NCI-H128 (cell line): ENCODE results near the gene HEPN1.

ENCODE experiments used
- DNase-seq: peaks from one replicate; lab custom pipeline; 2025; ENCODE audit not compliant: unreplicated experiment; lab: John Stamatoyannopoulos, UW

The HEPN1 gene

DNA sequence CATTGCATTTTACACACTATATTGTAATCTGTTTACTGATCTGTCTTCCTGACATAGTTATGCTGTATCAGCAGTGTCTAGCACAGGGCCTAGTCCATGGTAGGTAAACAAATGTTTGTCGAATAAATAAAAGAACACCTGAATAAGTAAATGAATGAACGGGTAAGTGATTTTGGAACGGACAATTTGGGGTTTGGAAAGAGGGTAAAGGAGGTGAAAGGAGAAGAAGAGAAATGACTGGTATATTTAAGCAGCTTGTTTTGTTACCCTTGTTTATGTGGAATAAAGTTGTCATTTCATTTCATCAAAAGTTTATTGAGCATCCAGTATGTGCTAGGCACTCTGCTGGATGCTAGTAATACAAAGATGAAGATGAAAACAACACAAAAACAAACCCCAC, at the start of gene HEPN1:
HEPN1 (plus strand) TSS at position 301 of the 400 bp plus-strand sequence.
- no peak for DNase-seq

DNA sequence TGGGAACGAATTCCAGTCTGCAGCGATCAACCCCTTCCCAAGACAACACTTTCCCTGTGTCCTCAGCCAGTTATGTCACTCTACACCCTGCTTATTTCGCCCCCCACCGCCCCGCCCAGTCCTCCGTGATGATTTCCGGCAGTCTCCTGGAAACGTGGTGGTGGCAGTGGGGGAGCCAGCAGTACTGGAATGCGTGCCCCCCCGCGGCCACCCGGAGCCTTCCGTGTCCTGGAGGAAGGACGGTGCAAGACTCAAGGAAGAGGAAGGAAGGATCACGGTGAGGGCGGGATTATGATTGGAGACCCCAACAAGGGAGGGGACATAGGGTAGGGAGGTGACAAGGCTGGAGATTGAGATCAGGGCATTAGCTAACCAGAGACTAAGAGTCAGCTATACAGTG, 49.7 kb upstream of the HEPN1 start:
- no peak for DNase-seq

DNA sequence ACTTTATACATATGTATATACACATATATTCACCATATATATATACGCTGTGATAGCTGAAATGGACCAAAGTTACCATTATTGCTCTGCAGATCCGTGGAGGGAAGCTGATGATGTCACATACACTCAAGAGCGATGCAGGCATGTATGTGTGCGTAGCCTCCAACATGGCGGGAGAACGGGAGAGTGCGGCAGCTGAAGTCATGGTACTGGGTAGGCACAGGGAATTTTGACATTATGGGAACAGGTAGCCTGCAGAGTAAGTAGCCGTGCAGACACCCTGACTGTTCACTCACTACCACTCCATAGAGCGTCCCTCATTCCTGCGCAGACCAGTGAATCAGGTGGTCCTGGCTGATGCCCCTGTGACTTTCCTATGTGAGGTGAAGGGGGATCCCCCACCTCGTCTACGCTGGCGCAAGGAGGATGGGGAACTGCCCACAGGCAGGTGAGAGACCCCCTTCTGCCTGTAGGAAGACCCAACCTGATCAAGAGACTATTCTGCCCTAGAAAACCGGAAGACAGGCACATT, 49.1 kb upstream of the HEPN1 start:
- no peak for DNase-seq

- no peak for DNase-seq
Observed at GRCh38 chr11:124870430-124870829, 48.6 kb upstream of the HEPN1 start.

DNA sequence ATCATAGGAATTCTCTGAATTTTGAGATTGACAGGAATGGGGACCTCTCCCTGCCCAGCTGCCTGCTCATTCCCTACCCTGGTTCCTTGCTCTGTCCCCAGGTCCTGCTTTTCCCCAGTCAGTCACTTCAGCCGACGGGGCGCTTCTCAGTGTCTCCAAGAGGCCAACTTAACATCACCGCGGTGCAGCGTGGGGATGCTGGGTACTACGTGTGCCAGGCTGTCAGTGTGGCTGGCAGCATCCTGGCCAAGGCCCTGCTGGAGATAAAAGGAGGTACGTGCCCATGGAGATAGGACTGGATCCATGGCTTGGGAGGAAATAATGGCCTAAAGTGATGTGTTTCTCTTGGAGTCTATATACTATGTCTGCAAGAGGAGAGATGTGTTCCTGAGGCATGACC, 46.8 kb upstream of the HEPN1 start:
- no peak for DNase-seq

DNA sequence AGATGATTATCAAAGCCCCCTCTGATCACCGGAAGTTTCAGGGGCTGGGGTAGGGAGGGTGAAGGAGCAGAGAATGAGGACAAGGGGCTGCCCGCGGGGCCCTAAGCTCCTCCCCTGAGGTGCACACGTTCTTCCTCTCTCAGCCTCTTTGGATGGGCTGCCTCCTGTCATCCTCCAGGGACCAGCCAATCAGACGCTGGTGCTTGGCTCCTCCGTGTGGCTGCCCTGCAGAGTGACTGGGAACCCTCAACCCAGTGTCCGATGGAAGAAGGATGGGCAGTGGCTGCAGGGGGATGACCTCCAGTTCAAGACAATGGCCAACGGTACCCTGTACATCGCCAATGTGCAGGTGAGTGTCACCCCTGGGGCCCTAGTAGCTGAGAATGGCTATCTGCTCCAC, 46.3 kb upstream of the HEPN1 start:
- DNase-seq: no peak

- DNase-seq: no peak
Observed at GRCh38 chr11:124873951-124874350, 45.1 kb upstream of the HEPN1 start.

GRCh38 chr11:124874571-124875255, 44.3 kb upstream of the HEPN1 start:
- no peak for DNase-seq

DNA sequence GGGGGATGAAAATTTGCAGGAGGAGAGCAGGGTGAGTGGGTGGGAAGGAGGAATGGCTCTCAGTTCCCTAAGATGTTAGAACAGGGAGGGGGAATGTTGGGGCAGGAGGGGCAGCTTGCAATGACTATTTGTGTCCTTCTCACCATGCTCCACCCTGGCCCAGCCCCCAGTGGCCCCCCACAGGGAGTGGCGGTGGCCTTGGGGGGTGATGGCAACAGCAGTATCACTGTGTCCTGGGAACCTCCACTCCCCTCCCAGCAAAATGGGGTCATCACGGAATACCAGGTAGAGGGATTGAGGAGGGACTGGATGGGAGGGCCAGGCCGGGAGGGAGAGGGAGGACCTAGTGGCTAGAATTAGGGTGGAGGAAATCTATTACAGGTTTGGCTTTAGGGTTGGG, 43.6 kb upstream of the HEPN1 start:
- DNase-seq: no peak

- no peak for DNase-seq
Observed at GRCh38 chr11:124875943-124876817, 42.9 kb upstream of the HEPN1 start.

DNA sequence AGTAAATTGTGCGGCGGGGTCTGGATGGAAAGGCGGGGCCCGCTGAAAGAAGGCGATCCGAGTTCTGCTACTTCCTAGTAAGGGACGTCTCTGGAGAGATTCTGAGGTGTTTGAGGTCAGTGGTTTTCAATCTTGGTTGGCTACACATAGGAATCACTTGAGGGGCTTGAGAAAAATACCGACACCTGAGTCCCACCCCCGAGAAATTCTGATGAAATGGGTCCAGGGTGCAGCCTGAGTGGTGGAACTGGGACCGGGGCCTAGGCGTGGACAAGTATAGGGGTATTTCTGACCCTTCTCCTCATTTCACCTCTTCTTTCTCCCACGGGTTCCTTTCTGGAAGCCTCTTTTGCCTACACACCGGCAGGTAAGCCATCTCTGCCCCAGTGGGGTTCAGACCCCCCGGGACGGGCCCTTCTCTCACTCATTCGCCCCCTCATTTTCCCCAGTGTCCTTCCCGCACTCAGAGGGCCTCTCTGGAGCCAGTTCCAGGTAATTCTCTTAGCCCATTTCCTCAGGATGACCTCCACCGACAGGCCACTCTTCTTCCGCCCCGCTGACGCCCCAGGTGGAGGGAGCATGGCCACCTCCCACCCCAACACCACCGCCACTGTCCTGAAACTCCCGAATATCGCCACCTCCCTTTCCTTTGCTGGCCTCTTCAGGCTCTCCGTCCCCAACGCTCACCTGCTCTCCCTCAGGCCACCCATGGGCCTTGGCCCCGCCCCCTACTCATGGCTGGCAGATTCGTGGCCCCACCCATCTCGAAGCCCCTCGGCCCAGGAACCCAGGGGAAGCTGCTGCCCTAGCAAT, 42.0 kb upstream of the HEPN1 start:
- no peak for DNase-seq

GRCh38 chr11:124877631-124877909, 41.5 kb upstream of the HEPN1 start:
- DNase-seq: no peak

DNA sequence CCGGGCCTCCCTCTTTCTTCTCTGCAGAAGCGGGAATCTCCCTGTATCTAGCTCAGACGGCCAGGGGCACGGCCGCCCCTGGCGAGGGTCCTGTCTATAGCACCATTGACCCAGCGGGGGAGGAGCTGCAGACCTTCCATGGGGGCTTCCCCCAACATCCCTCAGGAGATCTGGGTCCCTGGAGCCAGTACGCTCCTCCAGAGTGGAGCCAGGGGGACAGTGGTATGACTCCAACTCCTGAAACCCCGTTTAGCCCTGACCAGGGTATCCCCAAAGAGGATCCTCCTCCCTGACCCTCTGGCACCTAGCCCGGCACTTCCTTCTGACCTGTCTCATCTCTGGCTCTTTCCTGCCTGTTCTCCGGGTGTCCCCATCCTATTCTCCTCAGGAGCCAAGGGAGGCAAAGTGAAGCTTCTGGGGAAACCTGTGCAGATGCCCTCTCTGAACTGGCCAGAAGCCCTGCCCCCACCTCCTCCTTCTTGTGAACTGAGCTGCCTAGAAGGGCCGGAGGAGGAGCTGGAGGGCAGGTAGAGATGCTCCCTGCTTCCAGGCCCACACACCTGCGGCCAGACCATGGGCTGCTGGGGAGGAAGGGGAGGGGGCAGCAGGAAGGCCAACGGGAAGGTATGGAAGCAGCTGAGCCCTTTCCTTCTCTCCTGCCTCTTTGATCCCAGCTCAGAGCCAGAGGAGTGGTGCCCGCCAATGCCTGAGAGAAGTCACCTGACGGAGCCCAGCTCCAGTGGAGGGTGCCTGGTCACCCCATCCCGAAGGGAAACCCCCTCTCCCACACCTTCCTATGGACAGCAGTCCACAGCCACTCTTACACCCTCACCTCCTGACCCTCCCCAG, 40.9 kb upstream of the HEPN1 start:
- DNase-seq: no peak

GRCh38 chr11:124878759-124879492, 40.1 kb upstream of the HEPN1 start:
- DNase-seq: no peak

DNA sequence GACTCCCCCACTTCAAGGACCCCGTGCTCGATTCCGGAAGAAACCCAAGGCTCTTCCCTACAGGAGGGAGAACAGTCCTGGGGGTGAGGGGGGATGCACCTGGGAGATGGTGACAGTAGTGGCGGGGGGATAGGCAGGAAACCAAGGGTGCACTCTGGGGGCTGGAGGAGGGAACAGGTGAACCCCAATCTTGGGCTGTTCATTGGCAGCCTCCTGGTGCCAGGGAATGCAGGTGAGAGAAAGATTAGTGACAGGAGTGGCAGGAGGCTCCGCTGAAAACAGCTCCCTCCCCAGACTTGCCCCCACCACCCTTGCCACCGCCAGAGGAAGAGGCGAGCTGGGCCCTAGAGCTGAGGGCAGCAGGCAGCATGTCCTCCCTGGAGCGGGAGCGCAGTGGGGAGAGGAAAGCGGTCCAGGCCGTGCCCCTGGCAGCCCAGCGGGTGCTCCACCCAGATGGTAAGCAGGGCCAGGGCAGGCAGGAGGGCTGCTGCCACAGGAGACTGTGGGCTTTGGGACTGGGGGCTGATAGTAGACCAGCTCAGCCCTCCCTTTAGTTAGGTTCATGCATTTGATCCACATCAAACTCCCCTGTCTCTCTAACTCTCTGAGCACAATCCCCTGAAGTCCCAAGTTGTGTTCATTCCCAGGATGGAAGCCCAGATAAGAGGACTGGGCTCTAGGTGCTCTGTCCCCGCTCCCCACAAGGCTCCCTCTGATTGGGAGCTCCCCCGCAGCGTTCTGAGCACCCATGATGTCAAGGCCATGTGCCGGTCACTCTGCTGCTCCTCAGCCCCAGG, 39.4 kb upstream of the HEPN1 start:
- no peak for DNase-seq

- no peak for DNase-seq
Observed at GRCh38 chr11:124880290-124880611, 38.8 kb upstream of the HEPN1 start.

- DNase-seq: no peak
Observed at GRCh38 chr11:124880958-124881357, 38.1 kb upstream of the HEPN1 start.

- DNase-seq: no peak
Observed at GRCh38 chr11:124882339-124883071, 36.5 kb upstream of the HEPN1 start.

GRCh38 chr11:124884340-124884739, 34.7 kb upstream of the HEPN1 start:
- DNase-seq: no peak
